ENCODE results near the gene CCDC80.

Gene CCDC80

GRCh38 chr3:112631257-112631656, 9.7 kb downstream of the CCDC80 start:
- no peak for DNase-seq

- no peak for DNase-seq
Measured at GRCh38 chr3:112629425-112629824, 11.5 kb downstream of the CCDC80 start.

- peak; percentile 95 for DNase-seq
Measured at GRCh38 chr3:112627919-112628466, 12.9 kb downstream of the CCDC80 start.

GRCh38 chr3:112627419-112627818, 13.5 kb downstream of the CCDC80 start:
- no peak for DNase-seq

- DNase-seq, result no peak
Measured at GRCh38 chr3:112623717-112624116, 17.2 kb downstream of the CCDC80 start.

- DNase-seq, result no peak
Measured at GRCh38 chr3:112623213-112623612, 17.7 kb downstream of the CCDC80 start.

- no peak for DNase-seq
Measured at GRCh38 chr3:112619295-112619694, 21.6 kb downstream of the CCDC80 start.

- DNase-seq, result no peak
Measured at GRCh38 chr3:112617285-112617684, 23.7 kb downstream of the CCDC80 start.

- DNase-seq, result no peak
Measured at GRCh38 chr3:112615989-112616731, 24.8 kb downstream of the CCDC80 start.

GRCh38 chr3:112611752-112612515, 29.0 kb downstream of the CCDC80 start:
- DNase-seq, result no peak

GRCh38 chr3:112610121-112610520, 30.8 kb downstream of the CCDC80 start:
- no peak for DNase-seq

- DNase-seq, result no peak
Measured at GRCh38 chr3:112607863-112608262, 33.1 kb downstream of the CCDC80 start.

- no peak for DNase-seq
Measured at GRCh38 chr3:112606098-112606497, 34.8 kb downstream of the CCDC80 start.

GRCh38 chr3:112605285-112605684, 35.7 kb downstream of the CCDC80 start:
- peak; percentile 44 for DNase-seq

- DNase-seq, result no peak
Measured at GRCh38 chr3:112604536-112604935, 36.4 kb downstream of the CCDC80 start.

GRCh38 chr3:112602217-112602838, 38.6 kb downstream of the CCDC80 start:
- DNase-seq, result no peak

GRCh38 chr3:112598731-112599130, 42.2 kb downstream of the CCDC80 start:
- no peak for DNase-seq

GRCh38 chr3:112597945-112598344, 43.0 kb downstream of the CCDC80 start:
- no peak for DNase-seq

- DNase-seq, result no peak
Measured at GRCh38 chr3:112594856-112595255, 46.1 kb downstream of the CCDC80 start.

GRCh38 chr3:112593258-112593657, 47.7 kb downstream of the CCDC80 start:
- no peak for DNase-seq

- no peak for DNase-seq
Measured at GRCh38 chr3:112587336-112587735, 53.6 kb downstream of the CCDC80 start.

GRCh38 chr3:112585782-112586181, 55.2 kb downstream of the CCDC80 start:
- DNase-seq, result no peak

- DNase-seq, result no peak
Measured at GRCh38 chr3:112583105-112583504, 57.8 kb downstream of the CCDC80 start.
